ENCODE data around the gene BCKDK. TPM values are rescaled to one million over a fixed set of nuclear protein-coding genes. Genes with fewer than 3 reads are reported as not detected.

BCKDK gene
- total RNA-seq, 1 donor from 2014 or later: 85.8 TPM

DNA sequence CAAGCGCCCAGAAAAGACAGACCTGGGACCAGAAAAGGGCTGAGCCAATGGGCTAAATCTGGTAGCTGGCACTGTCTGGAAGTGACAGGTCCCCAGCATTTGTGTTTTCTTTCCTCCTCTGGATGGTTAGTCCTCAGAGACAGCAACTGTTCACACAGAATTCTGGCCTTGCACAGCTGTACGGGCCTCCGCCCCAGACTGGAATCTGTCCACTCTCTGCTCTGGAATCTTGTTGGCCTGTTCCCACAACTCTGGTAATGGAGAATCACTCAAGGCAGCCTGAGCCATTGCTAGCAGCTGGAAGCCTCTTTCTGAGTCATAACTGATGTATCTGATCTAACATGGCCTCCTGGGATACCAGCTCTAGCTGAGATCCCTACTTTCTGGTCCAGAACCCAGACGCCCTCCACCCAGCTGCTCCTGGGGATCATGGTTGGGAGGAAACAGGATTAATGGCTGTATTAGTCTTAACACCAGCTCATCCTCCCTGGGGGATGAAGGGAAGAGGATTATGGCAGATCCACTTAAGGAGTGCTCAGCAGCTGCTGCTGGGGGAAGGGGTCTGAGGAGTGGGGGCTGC lies 43.2 kb upstream of the BCKDK start:
- peak overlapping the region; percentile 3 to 53 for H3K27ac ChIP-seq
- H3K4me1 ChIP-seq: no peaks in the 10 kb centered on the region
- no peaks in the 10 kb centered on the region for H3K9me3 ChIP-seq
- no peaks in the 10 kb centered on the region for H3K27me3 ChIP-seq
- peaks cover 16 to 31% of the 10 kb centered on the region in 2 donors for H3K36me3 ChIP-seq
- no peak for TF ChIP-seq CTCF (IDR thresholded peaks at IDR 0.05)
- H3K4me3 ChIP-seq: no peak overlapping the region
- intact Hi-C loops (cut with DNase I): no loop called here
- DNase-seq (ENCODE audit: low spot score in 2 of 2): peak in 1 of 2 donors; percentile 79

DNA sequence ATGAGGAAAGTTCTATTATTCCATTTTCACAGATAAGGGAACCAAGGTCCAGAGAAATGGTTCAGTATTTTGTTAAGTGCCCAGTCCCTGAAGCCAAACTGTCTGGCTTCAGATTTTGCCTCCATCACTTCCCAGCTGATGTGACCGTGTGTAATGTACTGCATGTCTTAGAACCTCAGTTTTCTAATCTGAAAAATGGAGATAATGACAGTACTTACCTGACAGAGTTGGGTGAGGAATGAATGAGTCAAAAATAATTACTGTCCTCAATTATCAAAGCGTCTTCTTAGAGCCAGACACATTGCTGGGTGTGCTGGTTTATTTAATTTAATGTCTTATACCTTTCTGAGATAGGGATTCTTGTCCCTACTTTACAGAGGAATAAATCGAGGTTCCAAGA lies 40.8 kb upstream of the BCKDK start:
- no peak for TF ChIP-seq CTCF (IDR thresholded peaks at IDR 0.05)
- Histone ChIP-seq H3K4me1 (peaks cover 0 to 7% of the 10 kb centered on the region in 2 donors), H3K27ac (no peak overlapping the region), H3K27me3 (no peaks in the 10 kb centered on the region), H3K36me3 (peaks cover 7 to 10% of the 10 kb centered on the region in 2 donors), H3K4me3 (no peak overlapping the region), H3K9me3 (no peaks in the 10 kb centered on the region)
- intact Hi-C loops (cut with DNase I): no loop called here
- DNase-seq (ENCODE audit: low spot score in 2 of 2): no peak

- H3K27ac ChIP-seq: no peak overlapping the region
- no peak for DNase-seq (ENCODE audit: low spot score in 2 of 2)
These were observed 36.3 kb upstream of the BCKDK start for GRCh38 chr16:31071861-31072260.

GRCh38 chr16:31072540-31073141 lies 35.5 kb upstream of the BCKDK start:
- Histone ChIP-seq H3K4me1 (peaks cover 0 to 20% of the 10 kb centered on the region in 2 donors), H3K9me3 (no peaks in the 10 kb centered on the region), H3K4me3 (peak overlapping the region; percentile 73 to 87), H3K27ac (peak overlapping the region; percentile 87 to 91), H3K36me3 (peaks cover 12 to 15% of the 10 kb centered on the region in 2 donors), H3K27me3 (no peaks in the 10 kb centered on the region)
- peak in 1 of 2 donors; percentile 68 for DNase-seq (ENCODE audit: low spot score in 2 of 2)
- intact Hi-C loops (cut with DNase I): loop anchor here (1.0 to 10.0 kb wide), 3 partner anchors 108 to 418 kb away; partner anchors contain the start of genes FBRS, FUS, PRR14 and SETD1A
- no peak for TF ChIP-seq CTCF (IDR thresholded peaks at IDR 0.05)

More at GRCh38 chr16:31071861-31072260, 36.3 kb upstream of the BCKDK start:
- Histone ChIP-seq H3K4me3 (peak overlapping the region in 1 of 2 donors; percentile 73), H3K36me3 (peaks cover 6 to 7% of the 10 kb centered on the region in 2 donors), H3K27me3 (no peaks in the 10 kb centered on the region), H3K9me3 (no peaks in the 10 kb centered on the region), H3K4me1 (peaks cover 0 to 20% of the 10 kb centered on the region in 2 donors)
- no peak for TF ChIP-seq CTCF (IDR thresholded peaks at IDR 0.05)
- intact Hi-C loops (cut with DNase I): loop anchor here (10.0 kb wide), 1 partner anchor 417 kb away; the partner anchor contains the start of genes FBRS and PRR14

- intact Hi-C loops (cut with DNase I): loop anchor here (1.0 to 10.0 kb wide), 3 partner anchors 107 to 419 kb away; partner anchors contain the start of genes FBRS, FUS, PRR14 and SETD1A
- Histone ChIP-seq H3K27me3 (no peaks in the 10 kb centered on the region), H3K9me3 (no peaks in the 10 kb centered on the region), H3K36me3 (peaks cover 19 to 22% of the 10 kb centered on the region in 2 donors), H3K4me1 (peaks cover 0 to 20% of the 10 kb centered on the region in 2 donors), H3K4me3 (peak overlapping the region; percentile 73 to 87), H3K27ac (peak overlapping the region; percentile 87 to 91)
- TF ChIP-seq CTCF (IDR thresholded peaks at IDR 0.05): no peak
- DNase-seq (ENCODE audit: low spot score in 2 of 2): peak; percentile 46 to 95
These were observed 34.8 kb upstream of the BCKDK start for GRCh38 chr16:31073142-31073969.
